Stimulated activated CD8-positive, alpha-beta memory T cell treated with anti-CD3 and anti-CD28 coated beads, Interleukin-15, amount 100 ng/mL, for 4 hours (primary cell): ENCODE measurements around the gene STYXL1.
"Not testable (repeated sequence)": the region's sequence is repeated elsewhere in the genome, so short reads cannot be mapped to it uniquely, and the experiment has no call there.

Source experiments
- DNase-seq, 2 donors: peaks; one replicate each; pipeline ENCODE4 v3.0.0-alpha.2; 2020; ENCODE audit warnings: low read depth in 2 of 2

Gene STYXL1

DNA sequence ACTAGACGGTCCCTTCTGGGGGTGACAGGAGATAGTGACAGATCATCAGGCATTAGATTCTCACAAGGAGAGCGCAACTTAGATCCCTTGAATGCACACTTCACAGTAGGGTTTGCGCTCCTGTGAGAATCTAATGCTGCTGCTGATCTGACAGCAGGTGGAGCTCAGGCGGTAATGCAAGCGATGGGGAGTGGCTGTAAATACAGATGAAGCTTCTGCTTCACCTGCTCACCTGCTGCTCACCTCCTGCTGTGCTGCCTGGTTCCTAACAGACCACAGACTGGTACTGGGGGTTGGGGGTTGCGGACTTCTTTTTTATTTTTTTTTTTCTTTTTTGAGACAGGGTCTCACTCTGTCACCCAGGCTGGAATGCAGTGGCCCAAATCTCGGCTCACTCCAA lies 18.1 kb downstream of the STYXL1 start:
- DNase-seq: not testable (repeated sequence)

DNA sequence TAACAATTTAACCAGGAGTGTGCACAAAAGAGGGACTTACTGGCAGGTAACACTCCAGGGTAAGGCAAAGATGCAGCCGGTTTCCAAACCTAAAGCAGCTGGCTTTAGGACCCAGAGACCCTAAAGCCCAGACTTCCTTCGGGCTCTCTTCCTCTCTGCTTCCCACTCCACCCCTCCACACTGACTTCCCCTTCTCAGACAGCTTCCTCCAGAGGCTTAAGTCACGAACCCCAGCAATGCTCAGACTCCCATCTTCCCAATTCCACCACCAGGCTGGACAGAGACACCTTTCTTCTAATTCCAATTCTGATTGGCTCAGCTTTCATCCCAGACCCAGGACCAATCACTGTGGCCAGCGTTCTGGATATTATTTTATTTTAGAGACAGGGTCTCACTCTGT lies 24.8 kb downstream of the STYXL1 start:
- DNase-seq: no peak

DNA sequence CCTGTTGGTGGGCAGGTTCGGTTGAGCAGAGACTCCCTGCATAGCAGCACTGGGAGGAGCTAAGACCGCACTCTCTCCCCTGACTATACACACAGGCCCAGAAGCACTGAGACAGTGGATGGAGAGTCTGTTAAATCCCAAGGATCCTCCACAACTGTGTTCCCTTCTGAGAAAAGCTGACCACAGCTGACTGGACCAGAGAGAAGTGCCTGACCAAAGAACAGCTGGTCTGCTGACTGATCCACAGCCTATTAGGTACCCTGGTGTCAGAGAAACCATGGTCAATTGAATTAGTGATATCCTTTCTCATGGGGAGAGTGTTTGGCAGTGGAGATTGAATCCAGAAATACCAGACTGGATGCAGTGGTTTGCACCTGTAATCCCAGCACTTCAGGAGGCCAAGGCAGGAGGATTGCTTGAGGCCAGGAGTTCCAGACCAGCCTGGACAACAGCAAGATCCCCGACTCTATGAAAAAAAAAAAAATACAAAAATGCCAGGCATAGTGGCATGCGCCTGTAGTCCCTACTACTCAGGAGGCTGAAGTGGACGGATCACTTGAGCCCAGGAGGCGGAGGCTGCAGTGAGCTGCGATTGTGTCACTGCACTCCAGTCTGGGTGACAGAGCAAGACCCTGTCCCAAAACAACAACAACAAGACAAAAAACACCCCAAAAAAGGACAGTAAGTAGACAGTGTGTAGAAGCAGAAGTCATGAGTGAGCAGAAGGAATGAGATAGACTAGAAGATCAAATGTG lies 25.6 kb downstream of the STYXL1 start:
- DNase-seq: no peak

DNA sequence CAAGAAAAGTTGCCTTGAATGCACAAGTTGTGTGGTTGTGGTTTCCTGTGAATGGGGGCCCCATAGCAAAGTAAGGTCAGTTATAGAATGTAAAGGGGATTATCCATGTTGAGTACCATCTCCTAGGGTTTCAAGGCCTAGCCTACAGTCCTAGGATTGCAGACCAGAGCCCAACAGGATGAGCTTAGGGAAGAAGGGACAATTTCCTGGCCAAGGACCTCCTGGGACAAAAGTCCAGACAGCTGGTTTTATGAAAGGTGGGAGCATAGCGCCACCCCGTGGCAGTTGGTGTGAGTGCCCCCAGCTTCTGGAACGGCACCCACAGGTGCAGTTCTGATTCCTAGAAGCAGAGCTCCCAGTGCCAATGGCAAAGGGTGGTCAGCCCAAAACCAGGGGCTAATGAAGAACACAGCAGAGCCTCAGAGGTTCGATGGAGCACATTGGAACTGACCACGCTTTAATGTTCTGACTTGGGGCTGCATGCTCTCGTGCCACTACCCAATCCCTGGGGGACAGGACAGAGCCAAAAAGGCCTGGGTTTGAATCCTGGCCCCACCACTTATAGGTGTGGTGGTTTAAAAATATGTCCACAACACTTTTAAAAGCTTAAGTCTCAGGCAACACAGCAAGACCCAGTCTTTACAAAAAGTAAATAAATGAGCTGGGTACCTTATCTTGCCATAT lies 27.6 kb downstream of the STYXL1 start:
- DNase-seq: peak; percentile 17 to 31

DNA sequence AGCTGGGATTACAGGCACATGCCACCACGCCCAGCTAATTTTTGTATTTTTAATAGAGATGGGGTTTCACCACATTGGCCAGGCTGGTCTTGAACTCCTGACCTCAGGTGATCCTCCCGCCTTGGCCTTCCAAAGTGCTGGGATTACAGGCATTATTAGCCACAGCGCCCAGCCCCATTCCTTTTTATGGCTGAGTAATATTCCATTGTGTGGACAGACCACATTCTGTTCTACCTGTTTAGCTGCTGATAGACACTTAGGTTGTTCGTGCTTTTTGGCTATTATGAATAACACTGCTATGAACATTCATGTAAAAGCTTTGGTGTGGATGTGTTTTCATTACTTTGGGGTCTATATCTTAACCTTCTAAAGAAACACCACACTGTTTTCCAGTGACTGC lies 29.3 kb downstream of the STYXL1 start:
- DNase-seq: not testable (repeated sequence)

DNA sequence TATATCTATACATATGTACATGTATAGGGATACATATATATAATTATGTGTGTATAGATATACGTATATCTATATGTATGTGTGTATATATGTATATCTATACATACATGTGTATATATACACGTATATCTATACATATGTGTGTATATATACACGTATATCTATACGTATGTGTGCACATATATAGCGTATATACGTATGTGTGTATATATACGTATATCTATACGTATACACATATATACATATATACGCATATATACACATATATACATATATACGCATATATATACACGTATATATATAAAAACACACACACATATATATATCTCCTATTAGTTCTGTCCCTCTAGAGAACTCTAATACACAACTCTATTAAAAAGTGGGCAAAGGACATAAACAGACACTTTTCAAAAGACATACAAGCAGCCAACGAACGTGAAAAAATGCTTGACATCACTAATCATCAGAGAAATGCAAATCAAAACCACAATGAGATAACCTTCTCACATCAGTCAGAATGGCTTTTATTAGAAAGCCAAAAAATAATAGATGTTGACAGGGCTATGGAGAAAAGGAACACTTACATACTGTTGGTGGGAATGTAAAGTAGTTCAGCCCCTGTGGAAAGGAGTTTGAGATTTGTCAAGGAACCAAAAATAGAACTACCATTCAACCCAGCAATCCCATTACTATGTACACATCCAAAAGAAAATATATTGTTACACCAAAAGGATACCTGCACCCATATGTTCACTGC lies 31.4 kb downstream of the STYXL1 start:
- DNase-seq: no peak

DNA sequence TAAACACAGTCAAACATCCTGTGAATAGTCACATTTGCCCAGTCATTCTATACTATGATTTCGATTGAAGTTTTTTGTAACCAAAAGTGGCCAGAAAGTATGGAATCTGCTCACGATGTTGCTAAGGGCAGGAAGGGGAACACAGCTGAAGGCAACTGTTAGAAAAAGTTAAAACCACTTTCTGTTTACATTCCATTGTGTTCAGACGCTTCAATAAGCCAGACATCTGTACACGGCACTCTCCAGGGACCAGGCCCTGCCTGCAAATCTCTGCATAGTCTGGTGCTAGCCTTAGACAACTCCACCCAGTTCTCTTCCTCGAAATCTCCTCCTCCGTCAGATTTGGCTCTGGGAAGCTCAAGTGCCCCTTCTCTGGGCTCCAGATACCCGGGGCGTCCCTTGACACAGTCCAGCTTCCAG lies 36.3 kb downstream of the STYXL1 start:
- no peak for DNase-seq

DNA sequence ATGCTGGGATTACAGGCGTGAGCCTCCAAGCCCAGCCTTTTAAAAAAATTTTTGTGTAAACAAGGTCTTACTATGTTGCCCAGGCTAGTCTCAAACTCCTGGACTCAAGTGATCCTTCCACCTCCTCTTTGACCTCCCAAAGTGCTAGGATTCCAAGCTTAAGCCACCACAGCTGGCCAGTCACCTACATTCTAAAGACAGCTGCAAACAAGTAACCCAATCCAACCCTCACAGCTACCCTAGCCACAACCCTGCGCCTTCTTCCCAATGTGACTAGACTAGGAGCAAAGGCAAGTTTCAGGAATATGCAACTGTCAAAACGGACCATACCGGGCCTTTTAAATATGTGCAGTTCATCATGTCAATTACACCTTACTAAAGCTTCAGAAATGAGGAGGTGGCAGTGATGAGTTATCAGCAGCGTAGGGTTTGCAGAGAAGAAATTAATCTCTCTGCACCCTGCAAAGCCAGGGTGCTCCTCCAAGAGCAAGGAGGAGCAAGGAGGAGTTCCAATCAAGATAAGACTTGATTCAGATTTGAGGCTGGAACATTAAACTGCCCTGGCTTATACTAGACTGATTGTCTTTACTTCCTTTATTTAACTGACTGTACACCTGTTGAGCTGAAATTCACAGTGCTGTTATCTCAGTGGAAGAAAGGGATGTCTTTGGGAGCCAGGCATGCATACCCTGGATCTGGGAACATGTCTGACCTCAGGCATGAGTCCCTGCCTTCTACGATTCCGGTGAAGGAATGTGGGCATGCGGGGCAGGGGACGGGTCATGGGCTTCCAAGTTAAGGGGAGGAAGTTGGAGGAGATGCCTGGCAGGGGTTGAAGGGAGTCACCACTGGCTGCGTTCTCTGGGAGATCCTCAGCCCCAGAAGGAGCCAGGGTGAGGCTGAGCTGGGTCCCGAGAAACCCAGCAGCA lies 37.9 kb downstream of the STYXL1 start:
- DNase-seq: no peak

DNA sequence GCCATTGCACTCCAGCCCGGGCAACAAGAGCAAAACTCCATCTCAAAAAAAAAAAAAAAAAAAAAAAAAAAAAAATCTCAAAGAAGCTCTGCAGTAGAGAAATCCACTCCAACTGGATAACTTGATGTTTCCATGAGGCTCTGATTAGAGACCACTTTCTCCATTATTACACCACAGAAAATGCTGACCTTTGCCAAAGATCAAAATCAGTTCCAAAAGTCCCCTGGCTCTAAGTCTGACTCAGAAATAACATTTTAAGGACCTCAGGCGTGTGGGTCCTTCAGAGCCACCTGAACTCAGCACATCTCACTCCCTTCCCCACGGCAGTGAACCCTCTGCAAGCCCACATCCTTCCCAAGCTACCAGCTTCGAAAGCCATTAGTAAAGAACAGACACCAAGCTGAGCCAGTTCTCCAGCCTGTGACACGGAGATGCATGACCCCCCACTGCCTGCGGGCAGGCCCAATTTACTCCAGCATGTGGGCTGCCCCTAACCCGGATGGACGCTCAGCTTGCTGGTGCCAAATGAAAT lies 39.6 kb downstream of the STYXL1 start:
- DNase-seq: no peak

DNA sequence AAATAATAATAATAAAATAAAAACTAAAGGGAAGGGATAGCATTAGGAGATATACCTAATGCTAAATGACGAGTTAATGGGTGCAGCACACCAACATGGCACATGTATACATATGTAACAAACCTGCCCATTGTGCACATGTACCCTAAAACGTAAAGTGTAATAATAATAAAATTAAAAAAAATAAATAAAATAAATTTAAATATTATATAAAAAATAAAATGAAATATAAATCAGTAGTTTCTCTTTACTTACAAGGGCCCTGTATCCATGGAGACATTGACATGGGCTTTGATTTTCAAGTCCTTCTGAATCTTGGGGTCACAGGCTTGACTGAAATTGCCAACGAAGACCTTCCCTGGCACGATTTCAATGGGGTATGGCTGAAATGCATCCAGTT lies 42.8 kb downstream of the STYXL1 start:
- not testable (repeated sequence) for DNase-seq

DNA sequence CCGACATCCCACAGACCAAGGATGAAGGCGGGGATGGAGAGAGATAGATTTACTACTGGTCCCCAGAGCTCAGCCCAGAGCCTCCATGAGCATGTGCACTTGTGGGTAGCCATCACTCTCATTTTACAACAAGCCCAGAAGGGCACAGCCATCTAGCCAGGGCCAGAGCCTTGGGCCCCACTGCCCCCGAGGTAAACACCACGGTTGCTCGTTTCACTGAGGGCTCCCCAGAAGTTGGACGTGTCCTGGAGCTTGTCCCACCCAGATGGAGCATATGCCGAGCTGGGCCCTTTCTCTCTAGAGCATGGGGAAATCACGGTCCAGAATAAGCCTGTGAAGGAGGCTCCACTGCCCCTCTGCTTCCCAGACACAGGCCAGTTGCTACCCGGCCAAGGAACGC lies 44.4 kb downstream of the STYXL1 start:
- DNase-seq: no peak

DNA sequence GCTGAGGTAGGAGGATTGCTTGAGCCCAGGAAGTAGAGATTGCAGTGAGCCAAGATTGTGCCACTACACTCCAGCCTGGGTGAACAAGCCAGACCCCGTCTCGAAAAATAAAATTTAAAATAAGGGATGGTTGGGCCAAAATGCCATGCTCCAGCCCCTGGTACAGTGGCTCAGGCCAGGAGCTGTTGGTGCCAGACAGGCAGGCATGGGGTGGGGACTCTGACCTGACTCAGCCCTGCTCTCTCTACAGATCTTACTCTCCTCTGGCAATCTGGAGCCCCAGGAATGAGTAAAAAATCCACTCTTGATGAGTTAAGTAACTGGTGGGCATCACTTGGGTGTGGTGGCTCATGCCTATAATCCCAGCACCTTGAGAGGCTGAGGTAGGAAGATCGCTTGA lies 45.0 kb downstream of the STYXL1 start:
- no peak for DNase-seq

DNA sequence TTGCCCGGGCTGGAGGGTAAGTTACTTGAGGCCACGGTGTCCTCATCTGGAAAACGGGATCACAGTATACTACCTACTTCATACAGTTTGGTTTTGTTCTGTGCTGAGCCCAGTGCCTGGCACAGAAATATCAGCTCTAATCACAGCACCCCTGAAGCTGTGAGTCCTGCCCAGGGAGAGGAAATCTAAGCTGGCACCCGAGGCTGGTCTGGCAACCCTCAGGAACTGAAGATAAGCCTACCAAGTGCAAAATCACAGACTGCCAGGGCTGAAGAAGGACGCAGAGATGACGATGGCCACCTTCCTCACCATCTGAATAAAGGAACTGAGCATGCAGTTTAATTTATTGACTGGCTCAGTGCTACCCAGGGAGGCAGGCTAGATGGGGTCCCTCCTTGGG lies 45.7 kb downstream of the STYXL1 start:
- DNase-seq: no peak

DNA sequence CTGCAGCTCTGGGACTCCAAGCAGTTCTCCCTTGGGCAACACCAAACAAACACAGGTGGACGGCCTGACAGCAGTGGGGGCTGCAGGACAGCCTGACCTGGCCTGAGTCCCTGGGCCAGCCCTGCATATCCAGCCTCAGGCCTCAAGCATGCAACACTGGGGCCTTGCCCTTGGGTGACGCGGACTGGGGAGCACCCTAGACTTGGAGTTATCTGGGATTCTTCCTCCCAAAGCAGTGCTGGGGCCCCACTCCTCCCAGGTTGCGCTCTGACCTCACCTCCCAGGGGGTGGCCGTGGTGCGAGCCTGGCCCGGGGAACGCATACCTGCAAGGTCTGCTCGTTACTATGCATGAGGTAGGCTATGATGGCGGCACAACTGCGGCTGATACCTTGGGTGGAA lies 47.2 kb downstream of the STYXL1 start:
- DNase-seq: no peak

DNA sequence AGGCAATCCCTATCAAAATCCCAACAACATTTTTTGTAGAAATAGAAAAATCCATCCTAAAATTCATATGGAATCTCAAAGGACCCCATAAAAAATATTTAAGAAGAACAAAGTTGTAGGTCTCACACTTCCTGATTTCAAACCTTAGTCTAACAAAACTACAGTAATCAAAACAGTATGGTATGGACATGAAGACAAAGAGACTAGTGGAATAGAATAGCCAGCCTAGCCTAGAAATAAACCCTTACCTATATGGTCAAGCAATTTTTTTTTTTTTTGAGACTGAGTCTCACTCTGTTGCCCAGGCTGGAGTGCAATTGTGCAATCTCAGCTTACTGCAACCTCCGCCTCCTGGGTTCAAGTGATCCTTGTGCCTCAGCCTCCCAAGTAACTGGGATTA lies 49.8 kb downstream of the STYXL1 start:
- DNase-seq: no peak

DNA sequence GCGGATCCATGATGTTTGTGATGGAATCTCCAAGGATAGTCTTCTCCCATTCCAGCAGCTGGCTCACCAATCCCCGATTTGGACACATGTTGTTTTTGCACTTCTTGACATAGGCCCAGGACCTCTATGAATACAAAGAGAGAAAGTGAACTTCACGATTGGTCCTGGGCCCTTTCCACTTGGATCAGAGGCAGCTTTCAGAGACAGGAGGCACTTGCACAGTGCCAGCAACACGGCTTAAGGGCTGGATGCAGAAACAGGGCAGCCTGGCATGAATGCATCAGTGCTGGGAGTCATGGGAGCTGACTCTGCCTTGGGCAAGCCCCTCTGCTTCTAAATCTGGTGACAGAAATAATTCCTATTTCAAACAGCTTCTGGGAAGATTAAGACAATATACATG lies 51.3 kb downstream of the STYXL1 start:
- DNase-seq: no peak

DNA sequence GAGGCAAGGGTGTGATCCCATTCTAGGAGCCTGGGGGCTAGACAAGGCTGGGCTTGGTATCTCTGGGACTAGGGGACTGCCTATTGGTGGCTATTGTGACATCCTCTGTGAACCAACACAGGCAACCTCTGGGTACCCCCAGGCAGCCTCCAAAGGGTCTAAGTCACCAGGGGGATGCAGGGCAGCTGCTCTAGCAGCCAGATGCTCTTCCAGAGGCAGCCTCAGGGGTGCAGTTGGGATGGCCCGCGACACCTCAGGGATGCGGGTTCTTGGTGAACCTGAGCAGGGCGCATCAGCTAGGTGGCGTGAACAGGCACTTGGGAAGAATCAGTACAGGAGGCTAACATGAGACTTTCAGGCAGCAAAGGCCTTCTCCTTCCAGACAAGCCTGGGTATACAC lies 51.8 kb downstream of the STYXL1 start:
- DNase-seq: no peak

DNA sequence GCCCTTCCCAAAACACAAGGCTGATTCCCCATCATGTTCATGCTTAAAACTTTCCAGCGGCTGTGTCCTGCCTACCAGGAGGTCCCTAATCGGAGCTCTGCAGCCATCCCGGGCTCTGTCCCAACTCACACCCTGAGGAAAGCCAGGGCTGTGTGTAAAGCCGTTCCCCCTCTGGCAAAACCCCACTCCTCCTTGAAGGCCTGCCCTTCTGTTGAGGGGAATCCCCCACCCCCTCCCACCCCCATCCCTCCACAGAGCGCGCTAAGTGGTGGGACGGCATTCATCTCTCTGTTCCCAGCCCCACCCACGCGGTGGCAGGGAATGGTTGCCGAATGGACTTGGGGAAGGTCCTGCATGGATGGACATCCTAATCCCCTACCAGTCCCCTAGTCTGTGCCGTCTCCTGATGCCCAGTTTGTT lies 52.7 kb downstream of the STYXL1 start:
- no peak for DNase-seq

DNA sequence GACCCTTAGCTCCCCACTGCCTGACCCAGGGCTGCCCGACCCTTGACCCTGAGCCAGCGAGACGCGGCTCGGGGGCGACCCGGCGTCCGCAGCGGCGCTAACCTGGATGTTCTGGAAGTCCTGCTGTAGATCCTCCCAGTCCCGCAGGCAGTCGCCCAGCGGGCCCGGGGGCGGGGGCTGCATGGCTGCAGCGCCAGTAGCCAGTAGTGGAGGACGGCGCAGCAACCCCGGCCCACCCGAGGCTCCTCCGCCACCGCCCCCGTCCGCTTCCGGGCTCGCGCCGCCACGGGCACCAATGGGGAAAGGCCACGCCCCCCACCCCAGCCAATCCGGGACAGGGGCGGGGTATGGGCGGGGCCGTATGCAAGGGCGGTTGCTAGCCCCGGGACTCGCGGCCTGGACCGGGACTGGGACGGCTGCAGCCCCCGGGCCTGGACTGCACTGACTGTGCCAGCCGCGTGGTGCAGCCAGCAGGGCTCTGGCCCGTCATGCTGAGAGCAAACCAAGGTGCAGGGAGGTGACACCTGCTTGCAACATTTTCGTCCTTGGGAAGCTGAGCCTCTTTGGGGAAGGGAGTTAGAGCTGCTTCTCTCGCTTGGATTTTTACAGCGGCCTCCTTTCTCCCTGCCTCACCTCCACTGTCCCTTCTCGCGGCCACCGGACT lies 53.3 kb downstream of the STYXL1 start, which contains the start of gene TMEM120A:
TMEM120A (minus strand) TSS at position 208 of the 664 bp plus-strand sequence; CDS start at position 183, 25 bp downstream.
- DNase-seq: peak; percentile 80 to 82

DNA sequence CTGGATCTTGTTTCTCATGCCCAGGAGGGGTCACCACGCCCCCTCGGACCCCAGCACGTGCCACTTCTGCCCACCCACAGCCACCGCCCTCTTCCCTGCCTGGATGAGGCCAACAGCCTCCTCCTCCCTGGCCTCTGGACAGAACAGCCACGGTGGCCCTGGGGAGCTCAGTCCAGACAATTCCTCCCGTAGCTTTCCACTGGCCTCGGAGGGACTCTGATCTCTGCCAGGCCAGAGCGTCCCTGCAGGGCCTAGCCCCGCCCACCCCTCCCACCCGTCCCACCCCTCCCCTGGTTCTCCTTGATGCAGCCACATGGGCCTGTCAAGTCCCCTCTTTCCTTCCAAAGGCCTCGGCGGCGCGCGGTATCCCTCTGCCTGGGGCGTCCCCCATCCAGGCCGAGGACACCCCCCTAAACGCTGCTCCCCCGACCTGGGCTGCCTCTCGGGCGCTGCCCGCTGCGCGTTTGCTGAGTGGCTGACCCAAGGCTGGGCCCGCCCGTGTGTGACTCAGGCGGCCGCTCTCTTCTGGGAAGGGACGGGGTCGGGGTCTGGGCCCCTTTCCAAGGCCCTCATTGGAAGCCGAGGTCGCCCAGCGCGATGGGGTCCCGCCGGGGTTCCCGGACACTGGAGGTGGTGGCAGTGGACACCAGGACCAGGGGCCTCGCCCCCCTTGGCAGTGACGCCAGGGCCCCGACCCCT lies 54.0 kb downstream of the STYXL1 start:
- DNase-seq: no peak
